Smooth muscle cell (in vitro differentiated cells): ENCODE measurements around the gene MAMLD1. TPM values are rescaled to one million over a fixed set of nuclear protein-coding genes. Genes with fewer than 3 reads are reported as not detected.

Experiments used
- DNase-seq: peaks from one replicate; lab custom pipeline; 2025; ENCODE audit not compliant: unreplicated experiment; lab: John Stamatoyannopoulos, UW
- H2AFZ ChIP-seq: fragments of 200-600 bp; sonication (generic); 2 replicates; pipeline ENCODE4 v1.6.0; 2016; ENCODE audit warnings: antibody characterized with exemption, low read depth, mild to moderate bottlenecking
- H3F3A ChIP-seq: fragments of 200-600 bp; sonication (generic); 2 replicates; pipeline ENCODE4 v1.6.0; 2017; ENCODE audit warnings: antibody characterized with exemption, low read depth
- H3K27ac ChIP-seq: fragments of 200-600 bp; sonication (generic); 2 replicates; pipeline ENCODE4 v1.5.1; 2016; ENCODE audit warnings: low read depth, mild to moderate bottlenecking
- H3K27me3 ChIP-seq: fragments of 200-600 bp; sonication (generic); 2 replicates; pipeline ENCODE4 v1.6.1; 2016; ENCODE audit warnings: low read depth, mild to moderate bottlenecking
- H3K36me3 ChIP-seq: fragments of 200-600 bp; sonication (generic); 2 replicates; pipeline ENCODE4 v1.5.1; 2016; ENCODE audit warnings: low read depth
- H3K4me1 ChIP-seq: fragments of 200-600 bp; sonication (generic); 2 replicates; pipeline ENCODE4 v1.5.1; 2016; ENCODE audit warnings: low read depth
- H3K4me2 ChIP-seq: fragments of 200-600 bp; sonication (generic); 2 replicates; pipeline ENCODE4 v1.6.0; 2016; ENCODE audit warnings: mild to moderate bottlenecking
- H3K4me3 ChIP-seq: fragments of 200-600 bp; sonication (generic); 2 replicates; pipeline ENCODE4 v1.5.1; 2016; ENCODE audit warnings: mild to moderate bottlenecking
- H3K79me2 ChIP-seq: fragments of 200-600 bp; sonication (generic); 2 replicates; pipeline ENCODE4 v1.6.0; 2016; ENCODE audit warnings: low read depth, mild to moderate bottlenecking
- H3K9ac ChIP-seq: fragments of 200-600 bp; sonication (generic); 2 replicates; pipeline ENCODE4 v1.6.0; 2016; ENCODE audit warnings: low read depth
- H3K9me3 ChIP-seq: fragments of 200-600 bp; sonication (generic); replicated peaks from 2 replicates; pipeline ENCODE4 v1.5.1; 2016; ENCODE audit warnings: low read depth
- H4K20me1 ChIP-seq: fragments of 200-600 bp; sonication (generic); 2 replicates; pipeline ENCODE4 v1.6.0; 2016; ENCODE audit warnings: low read depth
- CTCF ChIP-seq: fragments of 200-600 bp; sonication (generic); IDR thresholded peaks from 2 replicates; pipeline ENCODE4 v1.5.1; 2017; ENCODE audit warnings: borderline replicate concordance, mild to moderate bottlenecking, antibody characterized with exemption; ENCODE audit not compliant: insufficient read depth, poor library complexity, severe bottlenecking
- WGBS: methylation state at CpG from one replicate; pipeline ENCODE4 v1.1.7; 2016; ENCODE audit warnings: low lambda C conversion rate; 5-methylcytosine and 5-hydroxymethylcytosine counted together
- polyA plus RNA-seq: library from polyadenylated mRNA; unstranded; fragments of >200 nt; fragmentation: Nextera tagmentation; extraction: Ambion mirVana; gene quantifications from 2 replicates; pipeline ENCODE4 v1.2.1, GENCODE V29; 2016
- total RNA-seq: library from RNA; depleted of rRNA; stranded (reverse); fragments of >200 nt; gene quantifications from 2 replicates; pipeline ENCODE4 v1.2.3, GENCODE V29; 2014

MAMLD1 gene
- total and polyA plus RNA-seq, 2 experiments from 2014 or later, result 2.4 to 3.8 TPM

- Histone ChIP-seq H3K79me2 (no peaks in the 10 kb centered on the region), H3K27me3 (no peaks in the 10 kb centered on the region), H4K20me1 (no peaks in the 10 kb centered on the region), H3K4me2 (no peak overlapping the region), H3F3A (no peaks in the 10 kb centered on the region), H3K9me3 (no peaks in the 10 kb centered on the region), H3K4me3 (no peak overlapping the region), H2AFZ (no peak overlapping the region), H3K4me1 (no peaks in the 10 kb centered on the region), H3K9ac (no peak overlapping the region), H3K36me3 (no peaks in the 10 kb centered on the region), H3K27ac (no peak overlapping the region)
- 65% methylated on average over 9 of the region's 9 CpGs for WGBS
- no peak for TF ChIP-seq CTCF
- no peak for DNase-seq
Observed at GRCh38 chrX:150513544-150513943, 150.4 kb downstream of the MAMLD1 start.

DNA sequence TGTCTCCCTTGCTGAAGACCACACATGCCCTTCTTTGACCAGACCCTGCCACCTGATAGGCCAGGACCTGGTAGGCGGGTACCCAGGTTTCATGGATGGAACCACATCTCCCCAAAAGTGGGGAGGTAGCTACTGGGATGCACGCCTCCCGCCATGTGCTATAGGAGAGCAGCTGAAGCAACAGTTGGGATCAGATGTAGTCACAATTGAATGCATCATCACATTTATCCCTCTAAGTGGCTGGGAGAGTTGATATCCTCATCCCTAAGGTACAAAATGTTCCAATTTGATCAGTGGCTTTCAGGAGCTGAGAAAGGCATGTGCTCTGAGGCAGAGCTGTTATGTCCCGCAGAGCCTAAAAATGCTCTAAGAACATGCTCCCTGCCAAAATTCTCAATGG, 151.3 kb downstream of the MAMLD1 start:
- 88% methylated on average over 4 of the region's 4 CpGs for WGBS
- Histone ChIP-seq H2AFZ (no peak overlapping the region), H3K4me3 (no peak overlapping the region), H3K79me2 (no peaks in the 10 kb centered on the region), H3F3A (no peaks in the 10 kb centered on the region), H3K27me3 (no peaks in the 10 kb centered on the region), H3K36me3 (no peaks in the 10 kb centered on the region), H3K27ac (no peak overlapping the region), H3K4me1 (no peaks in the 10 kb centered on the region), H3K9me3 (no peaks in the 10 kb centered on the region), H4K20me1 (no peaks in the 10 kb centered on the region), H3K4me2 (no peak overlapping the region), H3K9ac (no peak overlapping the region)
- no peak for DNase-seq
- no peak for TF ChIP-seq CTCF

DNA sequence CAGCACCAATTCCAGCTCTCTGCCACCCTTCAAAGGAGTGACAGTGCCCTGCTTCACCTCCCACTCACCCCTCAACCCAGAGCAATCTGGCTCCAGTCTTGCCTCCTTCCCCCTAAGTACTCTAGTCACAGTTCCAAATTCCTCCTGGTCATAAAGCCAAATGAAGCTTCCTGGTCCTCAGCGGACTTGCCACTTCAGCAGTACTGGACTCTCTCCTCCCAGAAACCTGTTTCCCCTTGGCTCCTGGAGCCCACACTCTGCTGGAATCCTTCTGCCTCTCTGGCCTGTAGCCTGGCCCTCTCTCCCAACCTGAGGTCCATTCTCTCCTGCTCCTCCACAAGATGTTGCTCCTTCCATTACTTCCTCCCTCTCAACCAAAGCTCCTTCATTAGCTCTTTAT, 152.7 kb downstream of the MAMLD1 start:
- Histone ChIP-seq H2AFZ (no peak overlapping the region), H3K4me1 (no peaks in the 10 kb centered on the region), H3K9ac (no peak overlapping the region), H4K20me1 (no peaks in the 10 kb centered on the region), H3K79me2 (no peaks in the 10 kb centered on the region), H3K27me3 (no peaks in the 10 kb centered on the region), H3K36me3 (no peaks in the 10 kb centered on the region), H3K27ac (no peak overlapping the region), H3K4me2 (no peak overlapping the region), H3K4me3 (no peak overlapping the region), H3K9me3 (no peaks in the 10 kb centered on the region), H3F3A (no peaks in the 10 kb centered on the region)
- no peak for DNase-seq
- no peak for TF ChIP-seq CTCF
- 93% methylated on average over 1 of the region's 1 CpG for WGBS

- Histone ChIP-seq H3K9ac (no peak overlapping the region), H3K9me3 (no peaks in the 10 kb centered on the region), H3F3A (no peaks in the 10 kb centered on the region), H3K27me3 (no peaks in the 10 kb centered on the region), H4K20me1 (no peaks in the 10 kb centered on the region), H3K79me2 (no peaks in the 10 kb centered on the region), H3K4me3 (no peak overlapping the region), H3K27ac (no peak overlapping the region), H3K36me3 (no peaks in the 10 kb centered on the region), H3K4me2 (no peak overlapping the region), H3K4me1 (no peaks in the 10 kb centered on the region), H2AFZ (no peak overlapping the region)
- WGBS, result 49% methylated on average over 4 of the region's 4 CpGs
- no peak for TF ChIP-seq CTCF
- DNase-seq, result no peak
Observed at GRCh38 chrX:150517303-150517910, 154.3 kb downstream of the MAMLD1 start.
